DMS 273 (cell line): ENCODE data around the gene MAD1L1.

ENCODE experiments used
- DNase-seq: peaks from one replicate; lab custom pipeline; 2025; ENCODE audit not compliant: unreplicated experiment; lab: John Stamatoyannopoulos, UW

MAD1L1 gene

GRCh38 chr7:2093215-2093842 lies 139.4 kb downstream of the MAD1L1 start:
- DNase-seq = no peak

DNA sequence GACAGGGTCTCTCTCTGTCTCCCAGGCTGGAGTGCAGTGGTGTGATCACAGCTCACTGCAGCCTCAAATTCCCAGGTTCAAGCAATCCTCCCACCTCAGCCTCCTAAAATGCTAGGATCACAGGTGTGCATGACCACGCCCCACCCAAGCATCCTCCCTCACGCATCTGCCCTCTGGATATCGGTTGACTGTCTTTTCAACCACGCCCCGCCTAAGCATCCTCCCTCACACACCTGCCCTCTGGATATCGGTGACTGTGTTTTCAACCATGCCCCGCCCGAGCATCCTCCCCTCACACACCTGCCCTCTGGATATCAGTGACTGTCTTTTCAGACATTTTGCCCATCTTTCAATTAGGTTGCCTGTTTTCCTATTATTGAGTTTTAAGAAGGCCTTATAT lies 140.5 kb downstream of the MAD1L1 start:
- no peak for DNase-seq

DNA sequence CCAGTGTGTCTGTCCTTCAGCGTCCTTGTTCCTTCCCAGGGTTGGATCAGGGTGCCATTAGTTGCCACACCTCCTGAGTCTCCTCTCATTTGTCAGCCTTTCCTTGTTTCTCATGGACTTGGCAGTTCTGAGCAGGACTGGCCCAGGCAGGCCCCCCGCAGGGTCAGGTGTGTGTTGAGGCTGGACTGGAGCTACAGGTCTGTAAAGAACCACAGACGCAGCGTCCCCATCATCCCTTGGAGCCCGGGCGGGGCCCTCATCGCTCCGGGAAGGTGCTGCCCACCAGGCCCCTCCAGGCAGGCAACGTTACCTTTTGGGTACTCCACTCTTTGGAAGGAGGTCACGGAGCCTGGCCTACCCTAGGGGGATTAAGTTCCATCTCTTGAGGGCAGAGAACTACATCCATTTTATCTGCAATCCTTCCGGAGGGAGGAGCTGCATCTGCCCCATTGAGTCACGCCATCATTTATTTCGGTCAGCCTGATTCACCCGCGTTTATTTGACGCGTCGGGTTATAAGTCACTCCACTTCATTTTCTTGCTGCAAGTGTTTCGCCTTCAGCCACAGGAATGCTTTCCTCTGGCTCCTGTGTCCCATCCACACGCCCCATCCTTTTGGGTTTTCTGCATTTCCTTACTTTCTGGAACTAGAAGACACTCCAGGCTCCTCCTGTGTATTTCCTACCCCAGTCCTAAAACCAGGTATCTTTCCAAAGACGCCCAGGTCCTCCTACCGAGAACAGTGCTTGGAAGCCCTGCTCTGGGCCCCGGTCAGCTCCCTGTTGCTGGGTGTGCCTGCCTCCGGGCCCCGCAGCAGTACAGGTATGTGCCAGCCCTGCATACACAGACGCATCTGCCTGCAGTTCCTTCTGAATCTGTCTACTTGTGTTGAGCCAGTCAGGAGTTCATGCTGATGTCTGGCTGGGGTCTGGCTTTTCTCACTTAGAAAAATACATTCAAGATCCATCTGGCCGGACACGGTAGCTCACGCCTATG lies 141.9 kb downstream of the MAD1L1 start:
- DNase-seq = no peak

GRCh38 chr7:2088801-2089200 lies 143.9 kb downstream of the MAD1L1 start:
- DNase-seq = no peak

GRCh38 chr7:2087744-2088143 lies 145.0 kb downstream of the MAD1L1 start:
- no peak for DNase-seq

DNA sequence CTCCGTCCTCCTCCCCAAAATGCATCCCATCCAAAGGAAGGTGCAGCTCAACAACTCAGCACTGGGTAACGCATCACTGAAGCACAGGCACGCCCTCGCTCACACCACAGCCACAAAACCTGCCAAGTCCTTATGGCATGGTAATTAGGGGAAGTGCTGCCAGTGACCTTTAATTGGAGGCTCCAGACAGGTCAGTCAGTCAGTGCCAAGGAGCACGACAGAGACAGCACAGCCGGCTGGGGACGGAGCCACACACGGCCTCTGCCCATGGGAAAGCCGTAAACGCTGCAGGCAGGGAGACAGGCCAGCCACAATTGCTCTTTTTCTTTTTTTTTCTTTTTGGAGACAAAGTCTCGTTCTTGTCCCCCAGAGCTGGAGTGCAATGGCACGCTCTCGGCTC lies 146.5 kb downstream of the MAD1L1 start:
- no peak for DNase-seq

DNA sequence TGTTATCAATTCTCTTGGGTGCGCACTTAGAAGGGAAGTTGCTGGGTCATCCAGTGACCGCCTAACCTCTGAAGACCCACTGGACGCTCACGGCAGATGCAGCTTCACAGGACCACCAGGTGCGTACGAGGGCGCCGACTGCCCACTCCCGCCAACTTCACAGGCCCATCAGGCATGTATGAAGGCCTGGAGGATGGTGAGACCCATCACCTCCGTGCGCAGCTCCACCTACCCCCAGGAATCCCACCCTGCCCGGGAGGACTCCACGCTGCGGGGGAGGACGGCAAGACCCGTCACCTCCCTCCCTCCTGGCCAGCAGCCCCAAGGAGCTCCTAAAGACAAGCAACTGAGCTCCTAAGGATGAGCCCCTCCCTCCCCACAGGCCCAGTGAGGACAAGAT lies 146.9 kb downstream of the MAD1L1 start:
- DNase-seq = no peak

DNA sequence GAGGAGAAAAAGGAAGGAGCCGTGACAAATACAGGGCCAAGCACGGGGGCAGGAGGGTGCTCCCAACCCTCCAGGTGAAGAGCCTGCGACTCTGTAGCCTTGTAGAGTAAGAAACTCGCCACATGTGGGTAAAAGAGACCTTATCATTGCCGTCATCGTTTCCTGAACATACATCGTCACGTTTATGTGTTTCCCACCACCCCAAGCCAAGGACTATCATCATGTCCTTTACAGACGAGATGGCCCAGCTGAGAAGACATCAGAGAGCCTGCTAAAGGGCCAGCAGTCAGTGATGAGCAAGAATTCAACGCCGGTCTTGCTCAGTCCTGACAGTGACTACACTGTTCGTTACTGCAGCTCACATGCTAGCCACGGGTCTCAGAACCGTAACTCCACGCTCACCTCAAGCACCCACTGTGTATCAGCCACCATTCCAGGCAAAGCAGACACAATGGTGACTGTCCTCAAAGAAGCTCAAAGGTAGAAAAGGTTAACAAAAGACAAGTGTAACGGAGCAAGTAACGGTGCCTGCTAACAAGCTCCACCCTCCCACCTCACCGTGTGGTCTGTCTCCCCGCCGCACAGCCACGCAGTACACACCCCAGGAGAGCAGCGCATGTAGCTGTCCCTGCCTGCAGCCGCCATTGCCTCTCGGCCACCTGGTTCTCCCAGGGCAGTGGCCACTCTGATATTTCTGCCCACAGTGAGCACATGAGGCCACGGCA lies 147.8 kb downstream of the MAD1L1 start:
- no peak for DNase-seq

- no peak for DNase-seq
These were observed 148.4 kb downstream of the MAD1L1 start for GRCh38 chr7:2084331-2084730.

DNA sequence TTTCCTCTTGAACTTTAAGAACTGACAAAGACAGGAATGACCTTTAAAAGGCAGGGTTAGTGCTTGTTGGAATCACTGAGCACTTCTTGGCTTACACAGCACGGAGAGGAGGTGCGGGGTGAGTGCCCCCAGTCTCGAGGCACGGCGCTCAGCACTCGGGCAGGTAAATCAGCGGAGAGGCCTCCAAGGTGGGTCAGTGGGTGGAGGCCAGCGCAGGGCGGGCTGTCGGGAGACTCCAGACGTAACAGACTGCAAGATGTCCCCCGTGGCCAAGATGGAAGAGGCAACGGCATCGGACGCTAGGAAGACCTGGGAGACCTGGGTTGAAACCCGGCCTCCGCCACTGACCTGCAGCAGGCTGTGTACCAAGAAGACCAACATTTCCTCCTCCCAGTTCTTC lies 149.4 kb downstream of the MAD1L1 start:
- no peak for DNase-seq

DNA sequence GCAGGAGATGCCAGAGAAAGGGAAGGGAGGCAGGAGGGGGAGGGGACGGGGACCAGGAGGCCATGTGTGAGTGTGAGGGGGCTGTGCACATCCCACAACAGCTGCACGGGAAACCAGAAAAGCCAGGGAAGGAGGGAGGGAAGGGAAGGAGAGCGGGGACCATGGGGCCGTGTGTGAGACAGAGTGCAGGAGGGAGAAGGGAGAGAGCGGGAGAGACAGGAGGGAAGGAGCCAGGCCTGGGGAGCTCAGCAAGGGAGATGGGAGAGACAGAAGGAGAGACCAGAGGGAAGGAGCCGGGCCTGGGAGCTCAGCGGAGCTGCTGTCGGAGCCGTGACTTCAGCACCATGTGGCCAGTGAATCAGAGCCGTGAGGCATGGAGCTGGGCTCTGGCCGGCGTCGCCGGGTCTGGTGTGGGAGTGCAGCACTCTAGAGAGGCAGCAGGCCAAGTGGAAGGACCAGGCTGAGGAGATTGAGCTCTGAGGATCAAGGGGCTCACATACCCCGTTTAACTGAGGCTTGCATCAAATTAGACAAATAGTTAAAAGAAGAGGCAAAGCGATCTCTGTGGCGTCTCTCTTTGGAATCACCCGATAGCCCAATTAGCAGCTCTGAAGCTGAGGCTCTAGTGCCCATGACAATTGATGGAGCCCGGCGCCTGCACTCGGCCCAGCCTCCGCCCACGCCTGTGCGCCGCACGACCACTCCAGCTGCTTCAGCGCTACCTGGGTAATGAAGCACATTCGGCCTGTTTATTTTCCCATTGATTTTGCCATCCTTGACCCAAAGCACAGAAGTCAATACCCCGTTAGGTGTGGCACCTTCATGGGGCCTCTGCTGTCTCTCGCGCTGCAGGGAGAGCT lies 150.4 kb downstream of the MAD1L1 start:
- DNase-seq = peak; percentile 79

DNA sequence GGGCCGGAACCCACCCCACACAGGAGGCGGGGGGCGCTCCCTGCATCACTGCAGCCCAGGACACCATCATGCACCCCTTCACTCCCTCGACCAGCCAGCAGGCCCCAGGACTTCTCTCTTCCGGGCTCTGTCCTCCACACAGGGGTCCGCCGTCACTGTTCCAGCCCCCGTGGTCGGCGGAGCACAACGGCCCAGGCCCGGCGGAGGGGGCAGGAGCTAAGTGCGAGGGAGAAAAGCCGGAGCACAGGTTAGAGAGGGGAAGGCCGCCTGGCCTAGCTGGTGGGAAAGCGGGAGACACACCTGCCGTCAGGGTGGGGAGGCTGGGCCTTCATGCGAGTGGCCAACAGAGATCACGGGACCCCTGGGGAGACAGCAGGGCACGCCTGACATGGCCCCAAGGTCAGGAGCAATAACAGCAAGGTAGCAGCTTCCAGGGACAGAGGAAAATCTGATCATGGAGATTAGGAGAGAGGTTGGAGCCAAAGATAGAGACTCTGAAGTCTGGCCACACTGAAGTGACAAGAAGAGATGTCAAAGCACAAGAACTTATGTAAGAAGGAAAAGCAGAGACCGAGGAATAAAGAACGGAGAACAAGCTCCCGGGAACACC lies 151.1 kb downstream of the MAD1L1 start:
- DNase-seq = no peak

DNA sequence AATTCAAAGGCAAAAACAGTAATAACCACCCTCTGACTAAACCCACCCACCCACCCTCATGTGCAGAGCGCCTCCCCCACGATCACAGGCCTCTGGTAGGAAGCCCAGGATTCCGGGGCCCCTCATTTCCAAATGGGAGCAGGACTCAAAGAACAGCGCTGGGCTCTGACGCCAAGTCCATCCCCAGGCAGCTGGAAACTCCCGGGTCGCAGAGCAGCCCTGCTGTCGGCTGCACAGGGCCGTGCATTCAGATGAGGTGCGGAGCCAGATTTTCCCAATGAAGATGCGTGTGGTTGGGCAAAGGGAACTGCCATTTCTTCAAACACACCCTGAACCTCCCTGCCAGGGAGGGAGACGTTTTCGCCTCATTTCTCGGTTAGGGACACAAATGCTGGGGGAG lies 152.3 kb downstream of the MAD1L1 start:
- DNase-seq = peak; percentile 28

DNA sequence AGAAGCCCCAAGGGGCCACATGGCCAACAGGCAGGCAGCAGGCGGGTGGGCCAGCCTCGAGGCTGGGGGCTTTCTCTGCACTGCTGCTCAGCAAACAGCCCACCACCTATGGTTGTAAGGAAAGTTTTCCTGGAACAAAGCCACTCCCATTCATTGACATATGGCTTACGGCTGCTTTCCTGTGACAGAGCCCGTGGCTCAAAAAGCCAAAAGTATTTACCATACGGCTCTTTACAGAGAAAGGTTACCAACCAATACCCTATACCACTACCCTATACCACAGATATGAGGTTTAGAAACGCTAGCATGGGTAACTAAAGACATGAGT lies 152.7 kb downstream of the MAD1L1 start:
- peak; percentile 75 for DNase-seq

GRCh38 chr7:2079332-2080059 lies 153.2 kb downstream of the MAD1L1 start:
- peak; percentile 75 for DNase-seq

- no peak for DNase-seq
These were observed 153.8 kb downstream of the MAD1L1 start for GRCh38 chr7:2078899-2079298.

GRCh38 chr7:2076649-2077064 lies 156.1 kb downstream of the MAD1L1 start:
- no peak for DNase-seq

GRCh38 chr7:2075811-2076210 lies 156.9 kb downstream of the MAD1L1 start:
- no peak for DNase-seq

DNA sequence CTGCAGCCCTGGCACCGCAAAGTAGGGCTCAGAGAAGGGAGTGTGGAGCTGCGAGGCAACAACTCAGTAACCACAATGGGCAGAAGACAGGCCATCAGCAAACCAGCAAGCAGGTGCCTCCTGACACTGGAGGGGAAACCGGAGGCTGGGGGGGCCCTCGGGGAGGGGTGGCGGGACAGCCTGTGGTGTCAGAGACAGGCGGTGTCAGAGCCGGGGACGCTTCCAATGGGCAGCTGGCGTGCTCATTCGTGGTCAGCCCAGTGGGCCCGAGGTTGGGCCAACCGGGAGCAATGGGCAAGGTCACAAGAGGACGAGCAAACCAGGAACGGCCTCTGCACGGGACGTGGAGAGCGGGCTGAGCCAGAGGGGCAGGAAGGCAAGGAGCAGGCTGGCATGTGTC lies 158.1 kb downstream of the MAD1L1 start:
- DNase-seq = no peak

- no peak for DNase-seq
These were observed 159.9 kb downstream of the MAD1L1 start for GRCh38 chr7:2072798-2073197.
